ENCODE measurements around the gene BCAP29. TPM values are rescaled to one million over a fixed set of nuclear protein-coding genes. Genes with fewer than 3 reads are reported as not detected.

BCAP29 gene
- total RNA-seq, 1 experiment from 2014 or later: 61.5 TPM

- H3K27me3 Mint-ChIP-seq (ENCODE audit: insufficient read depth, unreplicated experiment): no peaks in the 10 kb centered on the region
- intact Hi-C loops (cut with micrococcal nuclease): no loop called here
- H3K36me3 Mint-ChIP-seq (ENCODE audit: insufficient read depth, unreplicated experiment): peaks cover 12% of the 10 kb centered on the region
- CTCF ChIA-PET: interaction anchor here (1.1 to 2.2 kb wide), 2 partner anchors 103 to 147 kb away, joined by 3 to 6 read pairs; no protein-coding TSS in a partner anchor
- no peak for DNase-seq (ENCODE audit: unreplicated experiment)
- POLR2A ChIA-PET: interaction anchor here (1.1 kb wide), 1 partner anchor 20 kb away, joined by 4 read pairs; no protein-coding TSS in a partner anchor
- H3K4me3 Mint-ChIP-seq (ENCODE audit: unreplicated experiment): no peak overlapping the region
- H3K27ac Mint-ChIP-seq (ENCODE audit: low read depth, unreplicated experiment): no peak overlapping the region
- no peaks in the 10 kb centered on the region for H3K9me3 Mint-ChIP-seq (ENCODE audit: unreplicated experiment)
- TF ChIP-seq CTCF (IDR thresholded peaks at IDR 0.05; ENCODE audit: unreplicated experiment): no peak
- H3K4me1 Mint-ChIP-seq (ENCODE audit: insufficient read depth, unreplicated experiment): peaks cover 6% of the 10 kb centered on the region
- BruUV-seq (replicated peaks): no TSS peak
Observed at GRCh38 chr7:107610323-107610722, 30.3 kb downstream of the BCAP29 start.

GRCh38 chr7:107613439-107613838 is 33.4 kb downstream of the BCAP29 start:
- Mint-ChIP-seq H3K4me1 (ENCODE audit: insufficient read depth, unreplicated experiment) (peaks cover 13% of the 10 kb centered on the region), H3K4me3 (ENCODE audit: unreplicated experiment) (no peak overlapping the region), H3K27me3 (ENCODE audit: insufficient read depth, unreplicated experiment) (no peaks in the 10 kb centered on the region), H3K9me3 (ENCODE audit: unreplicated experiment) (no peaks in the 10 kb centered on the region), H3K36me3 (ENCODE audit: insufficient read depth, unreplicated experiment) (peaks cover 18% of the 10 kb centered on the region), H3K27ac (ENCODE audit: low read depth, unreplicated experiment) (no peak overlapping the region)
- no peak for DNase-seq (ENCODE audit: unreplicated experiment)
- BruUV-seq (replicated peaks): no TSS peak
- ChIA-PET POLR2A (no interaction called here), CTCF (no interaction called here)
- TF ChIP-seq CTCF (IDR thresholded peaks at IDR 0.05; ENCODE audit: unreplicated experiment): no peak
- intact Hi-C loops (cut with micrococcal nuclease): no loop called here

GRCh38 chr7:107613948-107614347 is 33.9 kb downstream of the BCAP29 start:
- TF ChIP-seq CTCF (IDR thresholded peaks at IDR 0.05; ENCODE audit: unreplicated experiment): no peak
- H3K4me1 Mint-ChIP-seq (ENCODE audit: insufficient read depth, unreplicated experiment): peaks cover 13% of the 10 kb centered on the region
- BruUV-seq (replicated peaks): no TSS peak
- no peak overlapping the region for H3K4me3 Mint-ChIP-seq (ENCODE audit: unreplicated experiment)
- intact Hi-C loops (cut with micrococcal nuclease): no loop called here
- DNase-seq (ENCODE audit: unreplicated experiment): no peak
- ChIA-PET POLR2A (no interaction called here), CTCF (no interaction called here)
- H3K9me3 Mint-ChIP-seq (ENCODE audit: unreplicated experiment): no peaks in the 10 kb centered on the region
- H3K27me3 Mint-ChIP-seq (ENCODE audit: insufficient read depth, unreplicated experiment): no peaks in the 10 kb centered on the region
- H3K36me3 Mint-ChIP-seq (ENCODE audit: insufficient read depth, unreplicated experiment): peaks cover 18% of the 10 kb centered on the region
- no peak overlapping the region for H3K27ac Mint-ChIP-seq (ENCODE audit: low read depth, unreplicated experiment)

- peaks cover 13% of the 10 kb centered on the region for H3K4me1 Mint-ChIP-seq (ENCODE audit: insufficient read depth, unreplicated experiment)
- no peaks in the 10 kb centered on the region for H3K27me3 Mint-ChIP-seq (ENCODE audit: insufficient read depth, unreplicated experiment)
- H3K36me3 Mint-ChIP-seq (ENCODE audit: insufficient read depth, unreplicated experiment): peaks cover 18% of the 10 kb centered on the region
- intact Hi-C loops (cut with micrococcal nuclease): no loop called here
- BruUV-seq (replicated peaks): no TSS peak
- peak; percentile 59 for DNase-seq (ENCODE audit: unreplicated experiment)
- no peak for TF ChIP-seq CTCF (IDR thresholded peaks at IDR 0.05; ENCODE audit: unreplicated experiment)
- no peak overlapping the region for H3K27ac Mint-ChIP-seq (ENCODE audit: low read depth, unreplicated experiment)
- H3K4me3 Mint-ChIP-seq (ENCODE audit: unreplicated experiment): no peak overlapping the region
- no peaks in the 10 kb centered on the region for H3K9me3 Mint-ChIP-seq (ENCODE audit: unreplicated experiment)
- ChIA-PET POLR2A (no interaction called here), CTCF (no interaction called here)
Observed at GRCh38 chr7:107614425-107614824, 34.4 kb downstream of the BCAP29 start.
